HepG2 (cell line): Measurements from ENCODE around the gene GRIFIN. TPM values are rescaled to one million over a fixed set of nuclear protein-coding genes. Genes with fewer than 3 reads are reported as not detected.

Experiments used
- ATRX ChIP-seq: sonication (generic); formaldehyde crosslinking; IDR thresholded peaks from 2 replicates; pipeline ENCODE4 v1.4.0; 2020; ENCODE audit warnings: missing genetic modification reagents, borderline replicate concordance
- FOSL1 ChIP-seq: sonication (generic); formaldehyde crosslinking; IDR thresholded peaks from 2 replicates; pipeline ENCODE4 v1.9.0; 2021; ENCODE audit warnings: missing genetic modification reagents, borderline replicate concordance
- GABPB1 ChIP-seq: IDR thresholded peaks from 2 replicates; pipeline ENCODE4 v1.6.1; 2016; ENCODE audit warnings: mild to moderate bottlenecking, missing genetic modification reagents, moderate library complexity, missing compliant biosample characterization
- NR2F2 ChIP-seq: IDR thresholded peaks from 2 replicates; pipeline ENCODE4 v1.6.1; 2012; ENCODE audit warnings: low read depth, inconsistent platforms, borderline replicate concordance
- PAF1 ChIP-seq: IDR thresholded peaks from 2 replicates; pipeline ENCODE4 v1.6.1; 2016; ENCODE audit warnings: missing genetic modification reagents, missing compliant biosample characterization
- SKIL ChIP-seq: sonication (generic); formaldehyde crosslinking; IDR thresholded peaks from 2 replicates; pipeline ENCODE4 v1.8.0; 2022; ENCODE audit warnings: missing genetic modification reagents, mild to moderate bottlenecking, moderate library complexity, borderline replicate concordance
- SMYD3 ChIP-seq: sonication (generic); formaldehyde crosslinking; IDR thresholded peaks from 2 replicates; pipeline ENCODE4 v1.8.1; 2023; ENCODE audit warnings: mild to moderate bottlenecking, missing genetic modification reagents
- TERF1 ChIP-seq: sonication (generic); formaldehyde crosslinking; IDR thresholded peaks from 2 replicates; pipeline ENCODE4 v1.8.0; 2022; ENCODE audit warnings: mild to moderate bottlenecking, missing genetic modification reagents, moderate library complexity
- TMF1 ChIP-seq: sonication (generic); formaldehyde crosslinking; IDR thresholded peaks from 2 replicates; pipeline ENCODE4 v1.8.1; 2022; ENCODE audit warnings: low read depth, missing genetic modification reagents
- ZNF33A ChIP-seq: sonication (generic); formaldehyde crosslinking; IDR thresholded peaks from 2 replicates; pipeline ENCODE4 v1.5.1; 2020; ENCODE audit warnings: missing genetic modification reagents, mild to moderate bottlenecking, moderate library complexity, borderline replicate concordance
- ZNF414 ChIP-seq: sonication (generic); formaldehyde crosslinking; IDR thresholded peaks from 2 replicates; pipeline ENCODE4 v1.5.0; 2020; ENCODE audit warnings: missing genetic modification reagents
- ZNF451 ChIP-seq: sonication (generic); formaldehyde crosslinking; IDR thresholded peaks from 2 replicates; pipeline ENCODE4 v1.5.0; 2020; ENCODE audit warnings: mild to moderate bottlenecking, missing genetic modification reagents
- ZNF687 ChIP-seq: sonication (generic); formaldehyde crosslinking; IDR thresholded peaks from 2 replicates; pipeline ENCODE4 v1.5.1; 2020; ENCODE audit warnings: mild to moderate bottlenecking, missing genetic modification reagents, moderate library complexity
- ZNF749 ChIP-seq: sonication (generic); formaldehyde crosslinking; IDR thresholded peaks from 2 replicates; pipeline ENCODE4 v1.8.0; 2022; ENCODE audit warnings: mild to moderate bottlenecking, missing genetic modification reagents, moderate library complexity, borderline replicate concordance
- ZNF775 ChIP-seq: sonication (generic); formaldehyde crosslinking; IDR thresholded peaks from 2 replicates; pipeline ENCODE4 v1.4.0; 2020; ENCODE audit warnings: missing genetic modification reagents, mild to moderate bottlenecking, moderate library complexity, borderline replicate concordance
- ZNF800 ChIP-seq: sonication (generic); formaldehyde crosslinking; IDR thresholded peaks from 2 replicates; pipeline ENCODE4 v1.4.0; 2020; ENCODE audit warnings: missing genetic modification reagents
- ZNF879 ChIP-seq: sonication (generic); formaldehyde crosslinking; IDR thresholded peaks from 2 replicates; pipeline ENCODE4 v1.8.1; 2023; ENCODE audit warnings: missing genetic modification reagents
- ZNF891 ChIP-seq: sonication (generic); formaldehyde crosslinking; IDR thresholded peaks from 2 replicates; pipeline ENCODE4 v1.5.0; 2020; ENCODE audit warnings: mild to moderate bottlenecking, missing genetic modification reagents
- polyA plus RNA-seq, 8 experiments: library from polyadenylated mRNA; depleted of rRNA in 3 of 8; stranded (reverse) in 7 of 8; unstranded in 1 of 8; fragments of >200 nt; fragmentation: Illumina TruSeq in 4 of 8; extraction: Trizol in 4 of 8; gene quantifications; 2 replicates each; pipeline versions ENCODE4 v1.2.1 to v1.2.3, GENCODE V29; 2011 to 2016; ENCODE audit warnings: low read depth in 4 of 8, missing spikeins in 1 of 8, mixed read lengths in 1 of 8; ENCODE audit not compliant: insufficient read depth in 1 of 8
- total RNA-seq, 5 experiments: library from RNA; depleted of rRNA; stranded (reverse); fragments of >200 nt; fragmentation: Illumina TruSeq; extraction: Trizol; gene quantifications; 2 replicates each; pipeline ENCODE4 v1.2.3, GENCODE V29; 2016; ENCODE audit warnings: low read depth in 1 of 5

The GRIFIN gene
- total and polyA plus RNA-seq, 2 of the 13 experiments (the other 11 are each of a cell fraction or from before 2014, with no cell fraction given), result not detected

GRCh38 chr7:2451171-2452073 lies 24.8 kb downstream of the GRIFIN start (continued):
- TF ChIP-seq TERF1 (no peak), ZNF775 (CRISPR knock-in tag) (no peak), ZNF800 (CRISPR knock-in tag) (peak; percentile 90), ZNF879 (no peak), ZNF451 (CRISPR knock-in tag) (peak; percentile 49; the same call in 1 of the 2 replicates), ZNF749 (0 out of 2 replicates have a peak, but pooled peaks have one; percentile 19), ZNF687 (CRISPR knock-in tag) (peak; percentile 98), ATRX (CRISPR knock-in tag) (no peak), ZNF414 (CRISPR knock-in tag) (no peak), SKIL (CRISPR knock-in tag) (no peak), GABPB1 (peak; percentile 76; the same call in 1 of the 2 replicates), SMYD3 (CRISPR knock-in tag) (0 out of 2 replicates have a peak, but pooled peaks have one; percentile 84), ZNF891 (CRISPR knock-in tag) (no peak), PAF1 (CRISPR knock-in tag) (no peak), NR2F2 (no peak), ZNF33A (CRISPR knock-in tag) (no peak), FOSL1 (CRISPR knock-in tag) (no peak), TMF1 (CRISPR knock-in tag) (peak; percentile 76; the same call in 1 of the 2 replicates)
